ENCODE measurements around the gene LAMP1.
"Not testable (repeated sequence)": the region's sequence is repeated elsewhere in the genome, so short reads cannot be mapped to it uniquely, and the experiment has no call there.

Gene LAMP1

GRCh38 chr13:113356596-113356995 lies 59.6 kb downstream of the LAMP1 start:
- DNase-seq (ENCODE audit: low spot score), result no peak

DNA sequence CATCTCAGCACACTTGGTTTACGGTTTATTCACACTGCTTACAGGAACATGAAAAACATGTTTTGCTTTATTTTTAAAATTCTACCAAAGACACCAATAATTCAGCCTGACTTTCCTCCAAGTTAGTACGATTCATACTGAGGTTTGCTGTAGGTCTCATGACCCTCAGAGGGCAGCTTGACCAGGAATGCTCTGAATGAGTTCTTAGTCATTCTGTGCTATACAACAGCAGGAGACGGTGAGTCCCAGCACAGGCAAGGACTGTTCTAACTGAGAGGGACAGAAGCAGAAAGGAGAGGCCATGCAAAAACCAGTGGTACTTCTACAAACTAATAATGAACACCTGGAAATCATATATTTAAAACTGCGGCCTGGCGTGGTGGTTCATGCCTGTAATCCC lies 60.5 kb downstream of the LAMP1 start:
- DNase-seq (ENCODE audit: low spot score), result no peak

DNA sequence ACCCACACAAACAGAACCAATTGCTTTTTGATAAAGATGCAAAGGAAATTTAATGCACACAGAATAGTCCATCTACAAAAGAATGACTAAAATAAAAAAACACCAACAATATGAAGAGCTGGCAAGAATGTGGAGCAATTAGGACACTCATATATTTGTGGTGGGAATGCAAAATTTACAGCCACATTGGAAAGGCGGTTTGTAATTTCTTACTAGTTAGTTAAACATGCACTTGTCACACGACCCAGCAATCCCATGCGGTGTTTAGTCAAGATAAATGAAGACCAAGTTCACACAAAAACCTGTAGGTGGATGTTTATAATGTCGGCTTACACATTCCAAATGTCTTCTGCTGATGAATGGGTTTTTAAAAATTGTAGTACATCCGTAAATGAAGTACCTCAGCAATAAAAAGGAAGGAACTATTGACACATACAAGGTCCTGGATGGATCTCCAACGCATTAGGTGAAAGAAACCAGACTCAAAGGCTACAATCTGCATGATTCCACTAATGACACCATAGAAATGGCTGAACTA lies 61.7 kb downstream of the LAMP1 start:
- DNase-seq (ENCODE audit: low spot score), result no peak

- no peak for DNase-seq (ENCODE audit: low spot score)
These were observed 62.5 kb downstream of the LAMP1 start for GRCh38 chr13:113359571-113359970.

DNA sequence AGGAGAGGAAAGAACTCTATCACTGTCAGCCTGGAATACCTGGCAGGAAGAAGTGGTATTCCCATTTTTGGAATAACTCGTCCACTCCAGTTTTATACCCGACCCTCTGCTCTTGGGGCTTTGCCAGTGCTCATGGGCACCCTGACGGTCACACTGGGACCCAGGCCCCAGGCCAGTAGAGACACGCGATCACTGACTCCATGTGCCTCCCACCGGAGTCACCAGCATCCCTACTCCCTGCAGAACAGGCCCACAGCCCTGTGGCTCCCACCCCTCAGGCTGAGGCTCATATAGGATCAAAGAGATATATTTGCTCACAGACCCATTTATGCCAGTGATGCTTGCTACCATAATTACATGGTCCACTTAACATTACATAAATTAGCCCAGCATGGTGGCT lies 63.4 kb downstream of the LAMP1 start:
- DNase-seq (ENCODE audit: low spot score), result no peak

GRCh38 chr13:113361406-113361805 lies 64.4 kb downstream of the LAMP1 start:
- no peak for DNase-seq (ENCODE audit: low spot score)

GRCh38 chr13:113364311-113364889 lies 67.4 kb downstream of the LAMP1 start:
- no peak for DNase-seq (ENCODE audit: low spot score)

DNA sequence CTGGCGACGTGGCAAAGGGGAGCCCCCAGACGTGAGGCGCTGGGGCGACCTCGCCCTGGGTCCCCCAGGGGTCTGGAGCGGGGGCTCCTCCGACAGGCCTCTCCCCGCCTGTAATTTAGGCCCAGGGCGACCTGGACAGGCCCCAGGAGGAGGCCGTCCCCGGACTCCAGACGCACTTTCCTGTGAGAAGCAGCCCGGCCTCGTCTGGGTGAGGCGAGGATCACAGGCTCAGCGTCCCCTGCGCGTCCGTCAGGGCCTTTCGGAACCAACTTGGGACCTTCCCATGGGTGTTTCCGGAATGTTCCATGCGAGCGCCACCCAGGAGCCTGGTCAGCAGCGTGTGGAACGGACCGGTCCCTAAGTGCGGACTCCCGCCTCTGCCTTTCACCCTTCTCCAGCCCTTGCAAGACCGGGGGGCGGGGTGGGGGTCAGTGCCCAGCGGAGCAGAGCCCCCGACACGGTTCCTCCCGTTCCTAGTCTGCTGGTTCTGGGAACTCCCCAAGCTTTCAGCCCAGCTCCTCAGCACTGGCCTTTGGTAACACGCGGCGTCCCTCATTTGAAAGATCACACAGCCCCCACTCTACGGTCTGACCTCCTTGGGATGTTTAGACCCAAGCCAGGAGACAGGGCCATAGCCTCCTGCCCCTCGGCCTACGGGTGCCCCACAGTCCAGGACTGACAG lies 68.0 kb downstream of the LAMP1 start:
- no peak for DNase-seq (ENCODE audit: low spot score)

DNA sequence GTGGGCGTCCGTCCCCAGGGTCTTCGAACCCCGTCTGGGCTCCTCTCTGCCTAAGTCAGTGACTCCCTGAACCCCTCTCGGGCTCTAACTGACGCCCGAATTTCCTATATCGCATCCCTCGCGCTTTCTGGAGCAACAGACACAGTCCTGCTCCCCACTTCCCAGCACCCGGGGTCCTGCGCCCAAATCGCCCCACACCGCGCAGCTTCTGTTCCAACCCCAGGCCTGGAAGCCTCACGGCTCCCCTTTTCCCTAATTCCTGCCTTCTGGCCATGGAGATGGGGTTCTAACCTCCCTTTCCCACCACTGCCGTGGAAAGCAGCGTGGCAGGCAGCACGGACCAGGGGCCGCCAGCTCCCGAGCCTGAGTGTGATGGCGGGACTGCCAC lies 68.5 kb downstream of the LAMP1 start:
- DNase-seq (ENCODE audit: low spot score), result no peak

- DNase-seq (ENCODE audit: low spot score), result no peak
These were observed 69.0 kb downstream of the LAMP1 start for GRCh38 chr13:113365971-113366588.

- no peak for DNase-seq (ENCODE audit: low spot score)
These were observed 70.1 kb downstream of the LAMP1 start for GRCh38 chr13:113367020-113367560.

DNA sequence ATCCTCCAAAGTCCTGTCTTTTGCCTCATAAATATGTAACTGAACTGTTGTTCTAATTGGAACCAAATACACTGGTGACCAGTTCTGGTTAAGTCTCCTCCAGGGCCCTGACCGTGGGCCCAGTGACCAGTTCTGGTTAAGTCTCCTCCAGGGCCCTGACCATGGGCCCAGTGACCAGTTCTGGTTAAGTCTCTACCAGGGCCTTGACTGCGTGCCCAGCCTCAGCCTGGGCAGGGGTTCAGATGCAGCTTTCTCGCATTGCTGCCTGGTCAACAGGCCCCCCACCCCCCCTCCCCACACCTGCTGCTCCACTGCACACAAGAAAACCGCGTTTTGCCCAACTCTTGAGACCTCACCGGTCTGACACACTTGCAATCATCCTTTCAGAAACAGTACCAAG lies 70.7 kb downstream of the LAMP1 start:
- DNase-seq (ENCODE audit: low spot score), result no peak

DNA sequence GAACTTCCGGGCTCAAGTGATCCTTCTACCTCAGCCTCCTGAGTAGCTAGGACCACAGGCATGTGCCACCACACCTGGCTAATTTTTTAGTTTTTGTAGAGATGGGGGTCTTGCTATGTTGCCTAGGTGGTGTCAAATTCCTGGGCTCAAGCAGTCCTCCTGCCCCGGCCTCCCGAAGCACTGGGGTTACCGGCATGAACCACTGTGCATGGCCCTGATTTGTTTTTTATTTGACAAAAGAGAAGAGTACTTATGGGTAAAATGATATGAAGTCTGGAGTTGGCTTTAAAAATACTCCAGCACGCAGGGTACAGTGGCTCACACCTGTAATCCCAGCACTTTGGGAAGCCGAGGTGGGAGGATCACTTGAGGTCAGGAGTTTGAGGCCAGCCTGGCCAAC lies 71.3 kb downstream of the LAMP1 start:
- DNase-seq (ENCODE audit: low spot score), result not testable (repeated sequence)

GRCh38 chr13:113369189-113369588 lies 72.2 kb downstream of the LAMP1 start:
- no peak for DNase-seq (ENCODE audit: low spot score)

- DNase-seq (ENCODE audit: low spot score), result no peak
These were observed 72.8 kb downstream of the LAMP1 start for GRCh38 chr13:113369881-113370280.

- no peak for DNase-seq (ENCODE audit: low spot score)
These were observed 74.0 kb downstream of the LAMP1 start for GRCh38 chr13:113371061-113371460.

DNA sequence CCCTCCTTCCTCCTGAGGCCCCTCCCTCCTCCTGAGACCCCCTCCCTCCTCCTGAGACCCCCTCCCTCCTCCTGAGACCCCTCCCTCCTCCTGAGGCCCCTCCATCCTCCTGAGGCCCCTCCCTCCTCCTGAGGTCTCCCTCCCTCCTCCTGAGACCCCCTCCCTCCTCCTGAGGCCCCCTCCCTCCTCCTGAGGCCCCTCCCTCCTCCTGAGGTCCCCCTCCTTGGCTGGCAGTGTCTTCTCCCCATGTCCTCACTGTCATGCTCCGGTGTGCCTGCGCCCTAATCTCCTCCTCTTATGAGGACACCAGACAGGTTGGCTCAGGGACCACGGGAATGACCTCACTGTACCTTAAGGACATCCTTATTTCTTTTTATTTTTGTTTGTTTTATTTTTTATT lies 74.7 kb downstream of the LAMP1 start:
- DNase-seq (ENCODE audit: low spot score), result not testable (repeated sequence)

Measured in cerebellar cortex (tissue), 1 donor.